GM21619 (cell line): ENCODE data around the gene IGF1R.

Experiments
- ATAC-seq: cut with Tn5 transposase; IDR thresholded peaks from one replicate; pipeline ENCODE4 v1.9.1; 2021; ENCODE audit not compliant: unreplicated experiment

Gene IGF1R

GRCh38 chr15:98703126-98703685, 54.9 kb downstream of the IGF1R start:
- no peak for ATAC-seq

DNA sequence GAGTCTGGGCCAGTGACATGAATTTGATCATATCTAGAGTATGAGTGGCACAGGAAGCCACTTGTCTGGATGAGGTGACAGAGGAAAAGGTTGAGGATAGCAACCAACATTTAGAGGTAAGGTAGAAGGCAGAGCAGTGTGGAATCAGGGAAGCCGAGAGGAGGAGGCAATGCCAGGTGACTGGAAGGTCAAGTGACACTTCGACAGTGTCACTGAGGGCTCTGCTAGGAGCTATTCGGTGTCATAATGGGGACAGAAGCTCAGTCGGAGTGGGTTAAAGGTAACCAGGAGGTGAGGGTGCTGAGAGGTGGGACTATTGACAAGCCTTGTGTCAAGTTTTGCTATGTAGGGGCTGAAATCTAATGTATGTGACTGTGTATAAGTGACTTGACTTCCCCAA, 56.7 kb downstream of the IGF1R start:
- ATAC-seq, result no peak

DNA sequence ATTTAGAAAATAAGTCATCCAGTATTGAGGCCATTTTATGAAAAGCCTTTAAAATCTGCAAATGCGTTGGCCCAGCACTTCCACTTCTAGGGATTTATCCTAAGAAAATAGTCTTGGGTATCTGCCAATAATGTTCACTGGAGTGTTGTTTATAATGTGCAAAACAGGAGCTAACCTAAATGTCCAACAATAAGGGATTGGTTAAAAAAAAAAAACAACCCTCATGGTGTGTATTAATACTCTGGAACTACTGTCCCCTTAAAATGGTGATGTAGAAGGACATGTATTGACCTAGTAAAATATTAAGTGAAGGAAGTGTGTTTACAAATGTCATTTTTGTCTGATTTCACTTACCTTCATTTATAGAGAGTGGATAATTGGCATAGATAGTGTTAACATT, 58.0 kb downstream of the IGF1R start:
- no peak for ATAC-seq

DNA sequence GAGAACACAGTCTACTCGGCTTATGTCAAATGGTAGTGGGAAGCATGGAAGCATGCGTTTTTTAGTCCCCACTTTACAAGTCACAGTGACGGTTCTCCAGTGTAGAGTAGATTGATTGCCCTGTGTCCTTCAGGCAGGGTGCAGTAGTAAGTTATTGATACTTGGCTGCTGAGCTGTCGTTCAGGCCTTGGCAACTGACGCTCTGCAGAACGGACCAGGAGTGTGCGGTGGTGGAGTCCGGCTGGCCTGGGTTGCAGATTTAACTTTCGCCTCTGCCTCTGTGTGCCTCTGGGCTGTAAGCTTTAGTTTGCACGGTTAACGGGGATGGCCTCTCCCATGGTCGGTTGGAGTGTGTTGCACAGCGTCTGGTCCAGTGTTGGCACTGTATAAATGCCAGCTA, 58.6 kb downstream of the IGF1R start:
- no peak for ATAC-seq

DNA sequence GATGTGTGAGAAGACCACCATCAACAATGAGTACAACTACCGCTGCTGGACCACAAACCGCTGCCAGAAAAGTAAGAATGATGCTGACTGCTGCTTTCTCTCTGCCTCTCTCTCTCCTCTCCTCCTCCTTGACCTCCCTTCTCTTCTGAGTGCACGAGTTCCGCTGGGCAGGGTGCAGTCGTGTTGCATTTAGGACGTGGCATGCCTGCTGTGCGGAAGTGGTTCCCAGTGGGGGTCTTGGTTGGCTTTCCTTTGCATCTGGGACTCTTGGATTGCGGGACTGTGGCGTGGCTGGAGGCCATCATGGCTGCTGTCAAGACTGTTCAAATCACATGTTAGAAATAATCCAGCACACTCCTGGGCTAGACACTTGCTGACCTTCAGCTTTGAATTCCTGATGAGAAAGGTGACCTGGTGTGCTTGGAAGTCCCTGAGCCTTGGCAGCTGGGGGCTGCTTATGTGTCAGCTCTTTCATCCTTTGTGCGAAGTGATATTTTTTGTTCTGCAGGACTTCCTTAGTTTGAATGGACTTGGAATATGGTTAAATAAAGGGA, 59.8 kb downstream of the IGF1R start:
- no peak for ATAC-seq

GRCh38 chr15:98711810-98712209, 63.5 kb downstream of the IGF1R start:
- no peak for ATAC-seq

DNA sequence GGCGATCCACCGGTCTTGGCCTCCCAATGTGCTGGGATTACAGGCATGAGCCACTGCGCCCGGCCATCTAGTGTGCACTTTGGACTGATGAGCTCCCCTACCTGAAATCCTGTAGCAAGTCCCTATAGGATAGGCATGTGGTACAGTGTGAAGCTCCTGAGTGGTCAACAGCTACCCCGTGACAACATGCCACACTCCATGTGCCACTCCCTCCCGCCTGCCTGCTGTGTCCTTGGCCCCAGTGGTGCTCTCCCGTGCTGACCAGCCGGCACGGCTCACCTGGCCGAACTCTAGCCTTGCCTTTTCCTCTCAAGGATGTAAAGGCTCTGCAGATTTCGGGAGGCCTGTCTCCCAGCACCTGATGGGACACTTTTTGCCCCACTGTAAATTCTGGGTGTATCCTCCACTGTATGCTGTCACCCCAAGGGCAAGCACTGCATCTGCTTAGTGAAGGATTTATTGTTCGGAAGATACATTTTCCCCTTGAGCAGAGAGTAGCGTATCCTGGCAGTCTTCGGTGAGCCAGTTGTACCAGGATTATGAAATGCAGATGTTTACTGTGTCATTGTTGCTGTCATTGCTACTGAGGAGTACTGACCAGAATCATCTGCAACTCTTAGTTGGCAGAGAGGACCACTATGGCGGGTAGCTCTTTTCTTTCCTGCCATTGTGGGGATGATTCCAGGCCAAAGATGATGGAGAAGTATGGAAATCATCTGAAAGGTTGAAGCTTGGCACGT, 64.7 kb downstream of the IGF1R start:
- ATAC-seq, result no peak

DNA sequence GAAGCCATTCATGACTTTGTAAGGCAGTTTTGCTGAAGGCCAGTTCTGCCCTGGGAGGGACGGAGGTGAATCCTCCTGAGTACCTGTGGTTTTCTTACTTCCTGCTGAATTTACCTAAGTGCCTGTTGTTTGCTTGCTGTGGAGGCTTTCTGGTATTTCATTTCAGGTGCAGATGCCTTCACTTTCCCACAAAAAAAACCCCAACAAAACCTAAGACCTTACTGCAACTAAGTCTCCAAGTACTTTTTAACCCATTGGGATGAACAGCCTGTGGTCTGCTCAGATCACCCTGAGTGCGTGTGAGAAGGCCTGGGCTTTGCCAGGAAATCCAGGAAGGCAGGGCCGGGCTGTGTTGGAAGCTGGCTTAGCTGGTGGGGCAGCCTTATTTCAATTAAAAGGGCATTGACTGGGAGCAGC, 65.3 kb downstream of the IGF1R start:
- ATAC-seq, result no peak

DNA sequence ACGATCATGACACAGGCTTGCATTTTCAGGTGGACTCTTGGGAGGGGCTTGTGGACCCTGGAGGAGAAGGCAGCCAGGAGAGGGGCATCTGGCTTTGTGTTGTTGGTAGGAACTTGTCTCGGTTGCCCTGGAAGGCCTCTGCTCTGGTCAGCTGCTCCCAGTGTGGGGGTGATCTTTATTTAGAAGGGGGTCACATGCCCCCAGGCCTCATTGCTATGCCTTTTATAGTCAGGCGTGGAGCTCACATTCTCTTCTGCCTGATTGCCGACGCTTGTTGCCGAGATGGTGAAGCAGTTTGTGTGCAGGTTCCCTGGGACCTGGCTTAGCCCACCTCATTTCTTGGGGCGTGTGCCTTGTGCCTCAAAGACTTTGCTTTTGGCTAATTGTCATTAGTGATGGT, 66.6 kb downstream of the IGF1R start:
- ATAC-seq, result no peak

- no peak for ATAC-seq
Measured at GRCh38 chr15:98715401-98715800, 67.1 kb downstream of the IGF1R start.

GRCh38 chr15:98715890-98716443, 67.6 kb downstream of the IGF1R start:
- no peak for ATAC-seq

DNA sequence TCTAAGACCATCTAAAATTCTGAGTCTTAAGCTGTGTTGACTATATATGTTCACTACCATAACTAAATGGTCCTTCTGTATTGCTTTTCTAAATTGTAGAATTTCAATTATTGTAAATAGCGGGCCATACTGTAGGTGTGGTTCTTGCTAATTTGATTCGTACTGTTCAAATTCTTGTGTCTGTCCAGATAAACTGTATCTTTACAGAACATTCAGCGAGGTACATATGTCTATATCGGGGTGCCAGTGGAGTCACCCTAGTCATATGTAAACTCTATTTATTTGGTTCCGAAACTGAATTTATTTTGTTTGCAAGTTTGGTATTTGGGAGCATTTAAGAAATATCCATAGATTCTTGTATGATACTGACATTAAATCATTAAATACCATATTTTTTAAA, 69.0 kb downstream of the IGF1R start:
- no peak for ATAC-seq

DNA sequence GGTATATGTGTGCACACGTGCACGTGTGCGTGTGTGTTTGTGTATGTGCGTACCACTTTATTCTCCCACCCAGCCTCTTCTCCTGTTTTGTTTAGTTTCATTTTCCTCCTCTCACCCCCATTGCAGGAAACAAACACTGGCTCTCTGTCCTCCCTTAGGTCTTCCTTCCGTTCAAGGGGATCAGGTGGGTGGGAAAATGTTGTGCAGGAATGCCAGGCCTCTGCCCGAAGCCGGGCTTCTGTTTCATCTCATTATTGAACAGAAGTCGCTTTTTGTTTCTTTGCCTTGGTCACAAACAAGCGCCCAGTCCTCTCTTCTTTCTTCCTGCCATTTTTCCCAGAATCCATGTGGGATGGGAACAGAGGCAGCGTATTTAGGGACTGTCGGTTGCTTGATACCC, 69.6 kb downstream of the IGF1R start:
- ATAC-seq, result no peak

- no peak for ATAC-seq
Measured at GRCh38 chr15:98718426-98719136, 70.2 kb downstream of the IGF1R start.

GRCh38 chr15:98719137-98719740, 70.9 kb downstream of the IGF1R start:
- ATAC-seq, result no peak

DNA sequence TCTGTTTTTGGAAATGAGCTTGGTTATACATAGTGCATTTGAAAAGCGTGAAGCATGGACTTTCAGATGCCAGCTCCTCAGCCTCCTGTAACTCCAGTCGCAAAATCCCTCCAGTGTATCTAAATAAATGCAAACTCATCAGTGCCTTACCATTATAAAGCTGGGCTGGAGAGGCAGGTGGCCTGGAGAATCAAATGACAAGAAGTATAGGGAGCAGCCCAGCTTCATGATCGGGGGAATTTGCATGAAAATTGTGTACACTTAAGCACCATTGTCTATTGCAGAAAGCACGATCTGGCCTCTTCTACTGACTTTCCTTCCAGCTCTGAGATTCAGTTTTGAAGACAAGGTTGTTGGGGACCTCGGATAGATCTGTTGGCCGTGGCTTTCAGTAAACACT, 71.7 kb downstream of the IGF1R start:
- no peak for ATAC-seq

GRCh38 chr15:98720577-98721565, 72.5 kb downstream of the IGF1R start:
- no peak for ATAC-seq

GRCh38 chr15:98722209-98722608, 73.9 kb downstream of the IGF1R start:
- no peak for ATAC-seq

- ATAC-seq, result no peak
Measured at GRCh38 chr15:98722645-98723044, 74.3 kb downstream of the IGF1R start.

DNA sequence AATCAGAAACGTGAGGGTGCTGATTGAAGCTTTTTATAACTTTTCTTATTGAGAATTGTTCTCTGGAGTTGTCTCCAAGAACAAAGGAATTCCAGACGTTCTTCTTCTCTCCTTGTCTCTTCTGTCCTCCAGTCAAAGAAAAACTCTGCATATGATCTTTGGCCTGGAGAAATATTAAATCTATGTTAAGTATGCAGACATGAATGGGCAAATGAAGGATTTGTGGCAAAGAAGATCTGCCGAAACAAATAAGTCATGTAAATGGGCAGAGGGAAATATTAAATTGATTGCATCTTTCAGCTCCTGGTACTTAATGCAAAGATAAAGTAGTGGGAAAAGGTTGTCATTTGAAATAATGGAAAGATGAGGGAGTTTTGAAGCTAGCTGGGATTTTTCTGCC, 74.9 kb downstream of the IGF1R start:
- ATAC-seq, result no peak
